T-helper 9 cell (primary cell): ENCODE data around the gene INPP5D.
"Not testable (repeated sequence)": the region's sequence is repeated elsewhere in the genome, so short reads cannot be mapped to it uniquely, and the experiment has no call there.

Experiments
- DNase-seq: peaks from one replicate; pipeline ENCODE4 v3.0.0-alpha.2; 2020

INPP5D gene

GRCh38 chr2:233184669-233185068 is 124.5 kb downstream of the INPP5D start:
- DNase-seq, result no peak

- DNase-seq, result no peak
Observed at GRCh38 chr2:233185330-233185729, 125.2 kb downstream of the INPP5D start.

GRCh38 chr2:233185963-233186362 is 125.8 kb downstream of the INPP5D start:
- no peak for DNase-seq

GRCh38 chr2:233186851-233187250 is 126.7 kb downstream of the INPP5D start:
- DNase-seq, result no peak

GRCh38 chr2:233189025-233189424 is 128.9 kb downstream of the INPP5D start:
- no peak for DNase-seq

GRCh38 chr2:233191016-233191415 is 130.9 kb downstream of the INPP5D start:
- DNase-seq, result not testable (repeated sequence)

- no peak for DNase-seq
Observed at GRCh38 chr2:233193738-233194137, 133.6 kb downstream of the INPP5D start.

GRCh38 chr2:233195027-233195426 is 134.9 kb downstream of the INPP5D start:
- no peak for DNase-seq

GRCh38 chr2:233197022-233197421 is 136.9 kb downstream of the INPP5D start:
- no peak for DNase-seq

GRCh38 chr2:233198026-233198425 is 137.9 kb downstream of the INPP5D start:
- no peak for DNase-seq

- DNase-seq, result no peak
Observed at GRCh38 chr2:233199870-233200269, 139.7 kb downstream of the INPP5D start.

- not testable (repeated sequence) for DNase-seq
Observed at GRCh38 chr2:233200790-233201189, 140.6 kb downstream of the INPP5D start.

- no peak for DNase-seq
Observed at GRCh38 chr2:233201258-233202013, 141.3 kb downstream of the INPP5D start.

GRCh38 chr2:233202531-233202944 is 142.4 kb downstream of the INPP5D start:
- no peak for DNase-seq

GRCh38 chr2:233203060-233203459 is 142.9 kb downstream of the INPP5D start:
- DNase-seq, result no peak

GRCh38 chr2:233204286-233204936 is 144.3 kb downstream of the INPP5D start:
- DNase-seq, result no peak

- DNase-seq, result no peak
Observed at GRCh38 chr2:233208382-233209116, 148.4 kb downstream of the INPP5D start.

- DNase-seq, result no peak
Observed at GRCh38 chr2:233209117-233209532, 149.0 kb downstream of the INPP5D start.

- DNase-seq, result no peak
Observed at GRCh38 chr2:233209533-233210171, 149.5 kb downstream of the INPP5D start.

GRCh38 chr2:233210281-233210680 is 150.1 kb downstream of the INPP5D start:
- no peak for DNase-seq

GRCh38 chr2:233210843-233211547 is 150.9 kb downstream of the INPP5D start:
- DNase-seq, result no peak

- no peak for DNase-seq
Observed at GRCh38 chr2:233211548-233211895, 151.4 kb downstream of the INPP5D start.

GRCh38 chr2:233213011-233213410 is 152.9 kb downstream of the INPP5D start:
- no peak for DNase-seq
